GM12878 (cell line): ENCODE results near the gene TRIM63. TPM values are rescaled to one million over a fixed set of nuclear protein-coding genes. Genes with fewer than 3 reads are reported as not detected.

Experiments used
- ATAC-seq: fragments of 200-7000 bp; cut with Tn5 transposase; 3 replicates; pipeline ENCODE4 v1.9.1; 2020; ENCODE audit warnings: mild to moderate bottlenecking, moderate library complexity
- BruUV-seq: library from RNA; stranded (reverse); fragments of 400-500 nt; replicated peaks from 2 replicates; lab custom pipeline; 2021; lab: Mats Ljungman, UMichigan
- CTCF ChIA-PET: fragments of 300-600 bp; sonication (Branson Sonifier 250); formaldehyde crosslinking; extraction: SDS; loops from one replicate; lab custom pipeline; 2021; ENCODE audit warnings: inconsistent platforms; lab: Yijun Ruan, JAX
- POLR2A ChIA-PET: fragments of 350-600 bp; formaldehyde crosslinking; extraction: SDS; loops from one replicate; lab custom pipeline; 2021; ENCODE audit warnings: inconsistent platforms; lab: Charles Lee
- RAD21 ChIA-PET: fragments of 300-600 bp; sonication (Branson Sonifier 250); formaldehyde crosslinking; loops from one replicate; lab custom pipeline; 2023; ENCODE audit warnings: antibody characterized with exemption; ENCODE audit not compliant: unreplicated experiment; lab: Charles Lee
- SMC1A ChIA-PET: fragments of 300-600 bp; sonication (Branson Sonifier 250); formaldehyde crosslinking; loops from one replicate; lab custom pipeline; 2023; ENCODE audit not compliant: unreplicated experiment, uncharacterized antibody; lab: Charles Lee
- DNase-seq: peaks from one replicate; pipeline ENCODE4 v3.0.0-alpha.2; 2011; ENCODE audit warnings: low read depth, low spot score
- FAIRE-seq: peaks from 3 replicates; lab custom pipeline; 2011; peaks lifted over from hg19 to GRCh38; lab: Jason Lieb, UNC
- H2AFZ ChIP-seq: 2 replicates; pipeline ENCODE4 v1.6.0; 2011; ENCODE audit warnings: low read depth, low read length, control low read depth; ENCODE audit not compliant: control insufficient read depth
- H3K27ac ChIP-seq: 2 replicates; pipeline ENCODE4 v1.5.1; 2011; ENCODE audit warnings: control low read depth; ENCODE audit not compliant: control insufficient read depth, insufficient read depth
- H3K27me3 ChIP-seq, 2 experiments: replicated peaks in 1 of 2; 2 replicates each; pipeline versions ENCODE4 v1.6.0 to v1.6.1; 2011; ENCODE audit warnings: low read length in 1 of 2; ENCODE audit not compliant: control insufficient read depth in 2 of 2, insufficient read depth in 2 of 2
- H3K36me3 ChIP-seq, 2 experiments: 2 replicates each; pipeline ENCODE4 v1.5.1; 2011; ENCODE audit warnings: low read length in 1 of 2; ENCODE audit not compliant: control insufficient read depth in 2 of 2, insufficient read depth in 2 of 2
- H3K4me1 ChIP-seq: 2 replicates; pipeline ENCODE4 v1.6.1; 2011; ENCODE audit warnings: mild to moderate bottlenecking, low read length, moderate library complexity, mixed read lengths; ENCODE audit not compliant: control insufficient read depth, insufficient read depth
- H3K4me2 ChIP-seq: 2 replicates; pipeline ENCODE4 v1.6.0; 2011; ENCODE audit warnings: control low read depth; ENCODE audit not compliant: control insufficient read depth, insufficient read depth
- H3K4me3 ChIP-seq: fragments of 200-600 bp; sonication (generic); 2 replicates; pipeline ENCODE4 v1.5.1; 2016
- H3K79me2 ChIP-seq: 2 replicates; pipeline ENCODE4 v1.6.0; 2011; ENCODE audit warnings: low read length; ENCODE audit not compliant: control insufficient read depth, insufficient read depth
- H3K9ac ChIP-seq: 2 replicates; pipeline ENCODE4 v1.8.0; 2011; ENCODE audit warnings: low read length, control low read depth, mixed read lengths; ENCODE audit not compliant: control insufficient read depth, insufficient read depth
- H3K9me3 ChIP-seq: replicated peaks from 3 replicates; pipeline ENCODE4 v1.5.1; 2011; ENCODE audit warnings: mild to moderate bottlenecking, low read length; ENCODE audit not compliant: control insufficient read depth, insufficient read depth
- H4K20me1 ChIP-seq: 2 replicates; pipeline ENCODE4 v1.6.0; 2011; ENCODE audit not compliant: control insufficient read depth, insufficient read depth
- RAD21 ChIP-seq: IDR thresholded peaks from 2 replicates; pipeline ENCODE4 v1.6.1; 2011; ENCODE audit warnings: mild to moderate bottlenecking, low read depth, low read length, moderate library complexity; ENCODE audit not compliant: insufficient read depth
- SIX5 ChIP-seq: IDR thresholded peaks from 2 replicates; pipeline ENCODE4 v1.6.1; 2011; ENCODE audit warnings: mild to moderate bottlenecking, low read depth, low read length, moderate library complexity; ENCODE audit not compliant: severe bottlenecking
- ZBTB4 ChIP-seq: fragments of 450-650 bp; formaldehyde crosslinking; IDR thresholded peaks from 2 replicates; pipeline ENCODE4 v1.4.0; 2022; ENCODE audit warnings: mild to moderate bottlenecking, moderate library complexity
- WGBS: methylation state at CpG from one replicate; pipeline ENCODE4 v1.1.6; 2016; ENCODE audit warnings: low lambda C conversion rate; ENCODE audit not compliant: insufficient replicate concordance, insufficient coverage; ENCODE audit errors: missing lambda C conversion rate; 5-methylcytosine and 5-hydroxymethylcytosine counted together
- in situ Hi-C: fragments of 300-500 bp; cut with MboI; formaldehyde crosslinking; loops from 9 replicates; pipeline ENCODE4 v1.14.3; 2018; ENCODE audit warnings: mixed read lengths
- intact Hi-C: fragments of 100-400 bp; cut with micrococcal nuclease; formaldehyde crosslinking; loops from one replicate; pipeline ENCODE4 v1.14.2; 2022; ENCODE audit not compliant: unreplicated experiment
- polyA plus RNA-seq, 11 experiments: library from polyadenylated mRNA; depleted of rRNA in 4 of 11; unstranded in 6 of 11; stranded (reverse) in 5 of 11; fragments of >200 nt; fragmentation: Nextera tagmentation in 4 of 11; fragmentation: Illumina TruSeq in 1 of 11; extraction: Ambion mirVana in 4 of 11; extraction: Trizol in 1 of 11; gene quantifications; 1 replicate in 1 of 11; 2 replicates in 10 of 11; pipeline versions ENCODE4 v1.2.1 to v1.2.3, GENCODE V29; 2011 to 2016; ENCODE audit warnings: inconsistent platforms in 2 of 11, missing spikeins in 2 of 11, low read depth in 1 of 11
- total RNA-seq, 4 experiments: library from RNA; depleted of rRNA in 3 of 4; stranded (reverse); fragments of >200 nt in 3 of 4; fragmentation: Illumina TruSeq in 1 of 4; extraction: Trizol in 1 of 4; gene quantifications; 2 replicates each; pipeline versions ENCODE4 v1.2.1 to v1.2.3, GENCODE V29; 2013 to 2021

The TRIM63 gene
- total and polyA plus RNA-seq, 10 of the 15 experiments (the other 5 are each of a cell fraction or from before 2014, with no cell fraction given): not detected

DNA sequence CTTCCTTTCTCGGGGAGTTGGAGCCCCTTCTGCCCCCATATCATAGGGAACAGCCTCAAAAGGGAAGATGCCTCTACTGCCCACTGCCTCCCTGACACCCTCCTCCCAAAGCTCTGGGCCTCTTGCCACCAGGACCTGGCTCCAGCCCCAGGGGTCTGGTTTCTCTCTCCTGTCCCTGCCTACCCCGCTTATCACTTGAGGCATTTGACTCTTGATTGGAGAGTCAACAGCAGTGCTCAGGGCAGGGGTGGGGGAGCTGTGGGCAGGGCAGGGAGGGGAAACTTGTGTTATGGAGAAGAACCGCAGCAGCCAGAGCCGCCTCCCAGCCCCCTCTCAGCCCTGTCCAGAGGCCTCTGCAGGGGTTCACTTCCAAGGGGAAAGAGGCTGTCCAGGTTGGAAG is 573 bp downstream of the TRIM63 start:
- intact Hi-C loops: no loop called here
- H4K20me1 ChIP-seq: no peaks in the 10 kb centered on the region
- H3K4me1 ChIP-seq: no peaks in the 10 kb centered on the region
- ATAC-seq: no peak
- no peak overlapping the region for H2AFZ ChIP-seq
- no peak overlapping the region for H3K27ac ChIP-seq
- 43% methylated on average over 4 of the region's 4 CpGs for WGBS
- POLR2A ChIA-PET: no interaction called here
- no peaks in the 10 kb centered on the region for H3K79me2 ChIP-seq
- CTCF ChIA-PET: interaction anchor here (1.1 kb wide), 1 partner anchor 13 kb away, joined by 3 read pairs; no protein-coding TSS in a partner anchor
- H3K4me2 ChIP-seq: no peak overlapping the region
- in situ Hi-C loops: no loop called here
- H3K9ac ChIP-seq: no peak overlapping the region
- peaks cover 0 to 9% of the 10 kb centered on the region in 2 experiments; a peak in 3 of 4 replicates for H3K27me3 ChIP-seq
- no TSS peak for BruUV-seq
- H3K4me3 ChIP-seq: no peak overlapping the region
- RAD21 ChIA-PET: no interaction called here
- no peak for FAIRE-seq
- no peak for DNase-seq
- TF ChIP-seq SIX5 (no peak), RAD21 (no peak), ZBTB4 (no peak)
- no peaks in the 10 kb centered on the region for H3K9me3 ChIP-seq
- no peaks in the 10 kb centered on the region for H3K36me3 ChIP-seq
- SMC1A ChIA-PET: interaction anchor here (1.2 kb wide), 1 partner anchor 39 kb away, joined by 3 read pairs; no protein-coding TSS in a partner anchor
